ENCODE data around the gene RAPH1.
"Not testable (repeated sequence)": the region's sequence is repeated elsewhere in the genome, so short reads cannot be mapped to it uniquely, and the experiment has no call there.

Gene RAPH1

GRCh38 chr2:203418271-203418670, 116.8 kb downstream of the RAPH1 start:
- DNase-seq, result no peak

DNA sequence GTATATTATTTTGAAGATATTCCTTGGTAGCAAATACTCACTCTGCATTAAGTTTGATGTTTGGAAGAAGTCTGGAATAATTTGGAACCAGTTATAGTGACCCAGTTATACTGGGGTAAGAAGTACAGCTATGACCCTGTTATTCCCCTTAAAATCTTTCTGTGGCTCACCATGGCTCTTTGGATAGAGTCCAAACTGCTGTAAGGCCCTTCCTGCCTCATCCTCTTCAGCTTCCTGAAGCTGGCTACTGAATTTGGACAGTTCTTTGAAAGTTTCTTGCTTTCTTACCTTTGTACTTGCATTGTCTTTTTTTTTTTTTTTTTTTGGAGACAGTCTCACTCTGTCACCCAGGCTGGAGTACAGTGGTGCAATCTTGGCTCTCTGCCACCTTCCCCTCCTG, 121.3 kb downstream of the RAPH1 start:
- DNase-seq, result no peak

DNA sequence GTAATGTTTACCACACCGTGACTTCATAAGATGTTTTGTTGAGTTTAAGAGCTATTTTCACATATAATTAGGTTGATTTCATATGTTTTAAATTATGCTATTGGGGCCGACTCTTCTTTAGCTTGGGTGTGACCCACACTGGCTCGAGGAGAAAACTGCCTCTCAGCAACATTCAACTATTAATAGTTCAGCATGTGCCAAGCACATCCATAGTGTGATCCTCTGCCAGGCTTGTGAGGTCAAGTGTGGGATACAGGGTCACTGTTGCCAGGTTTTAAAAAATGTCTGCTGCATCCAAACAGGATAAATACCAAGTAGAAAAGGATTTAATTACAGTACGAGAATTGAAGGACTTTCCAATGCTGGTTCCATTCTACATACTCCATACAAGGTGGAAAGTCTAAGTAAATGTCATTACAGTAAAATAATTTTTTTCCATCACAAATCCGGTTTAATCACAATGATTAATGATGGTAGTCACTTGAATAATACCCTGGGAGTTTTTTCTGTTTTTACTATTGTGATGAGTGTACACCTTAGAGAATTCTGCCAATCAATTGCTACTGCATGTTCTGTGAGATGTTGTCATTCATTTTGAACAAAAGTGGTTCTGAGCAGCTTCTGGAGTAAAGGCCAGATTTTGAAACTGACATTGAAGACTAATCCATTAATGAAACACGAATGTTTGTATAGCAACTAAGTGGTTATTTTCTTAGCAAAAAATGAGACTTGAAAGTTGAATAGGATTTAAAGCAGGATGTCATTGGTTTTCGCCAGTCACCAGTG, 122.4 kb downstream of the RAPH1 start:
- no peak for DNase-seq

GRCh38 chr2:203407496-203407895, 127.6 kb downstream of the RAPH1 start:
- no peak for DNase-seq

DNA sequence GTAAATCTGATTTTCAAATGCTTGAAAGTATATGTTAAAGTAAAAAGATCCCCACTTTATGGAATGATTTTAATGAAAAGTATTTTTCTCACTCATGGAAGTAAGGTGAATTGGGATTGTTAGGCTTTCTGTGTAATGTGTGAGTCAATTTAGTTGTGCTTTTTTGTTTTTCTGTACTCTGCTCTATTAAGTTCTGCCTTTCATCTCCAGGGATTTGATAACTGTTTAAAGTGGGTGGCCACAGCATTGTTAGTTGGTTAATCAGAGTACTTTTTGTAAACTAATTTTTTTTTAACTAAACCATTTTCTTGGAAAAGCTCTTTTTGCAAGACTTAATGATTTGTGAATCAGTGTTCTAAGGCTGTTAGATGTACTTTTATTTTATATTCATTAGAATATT, 130.1 kb downstream of the RAPH1 start:
- DNase-seq, result no peak

GRCh38 chr2:203400805-203401585, 134.1 kb downstream of the RAPH1 start:
- no peak for DNase-seq

DNA sequence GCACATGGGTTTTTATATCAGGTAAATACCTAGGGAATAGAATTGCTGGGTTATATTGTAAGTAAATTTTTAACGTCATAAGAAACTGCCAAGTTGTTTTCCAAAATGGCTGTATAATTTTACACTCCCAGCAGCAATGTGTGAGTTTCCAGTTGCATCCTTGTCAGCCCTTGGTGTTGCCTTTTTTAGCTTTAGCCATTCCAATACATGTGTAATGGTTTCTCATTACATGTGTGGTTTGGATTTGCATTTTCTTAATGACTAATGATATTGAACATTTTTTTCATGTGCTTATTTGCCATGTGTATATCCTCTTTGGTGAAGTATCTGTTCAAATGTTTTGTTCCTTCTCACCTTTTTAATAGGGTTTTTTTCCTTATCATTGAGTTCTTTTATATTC, 136.1 kb downstream of the RAPH1 start:
- DNase-seq, result no peak

GRCh38 chr2:203396667-203397066, 138.4 kb downstream of the RAPH1 start:
- DNase-seq, result no peak

GRCh38 chr2:203395858-203396257, 139.2 kb downstream of the RAPH1 start:
- DNase-seq, result no peak

DNA sequence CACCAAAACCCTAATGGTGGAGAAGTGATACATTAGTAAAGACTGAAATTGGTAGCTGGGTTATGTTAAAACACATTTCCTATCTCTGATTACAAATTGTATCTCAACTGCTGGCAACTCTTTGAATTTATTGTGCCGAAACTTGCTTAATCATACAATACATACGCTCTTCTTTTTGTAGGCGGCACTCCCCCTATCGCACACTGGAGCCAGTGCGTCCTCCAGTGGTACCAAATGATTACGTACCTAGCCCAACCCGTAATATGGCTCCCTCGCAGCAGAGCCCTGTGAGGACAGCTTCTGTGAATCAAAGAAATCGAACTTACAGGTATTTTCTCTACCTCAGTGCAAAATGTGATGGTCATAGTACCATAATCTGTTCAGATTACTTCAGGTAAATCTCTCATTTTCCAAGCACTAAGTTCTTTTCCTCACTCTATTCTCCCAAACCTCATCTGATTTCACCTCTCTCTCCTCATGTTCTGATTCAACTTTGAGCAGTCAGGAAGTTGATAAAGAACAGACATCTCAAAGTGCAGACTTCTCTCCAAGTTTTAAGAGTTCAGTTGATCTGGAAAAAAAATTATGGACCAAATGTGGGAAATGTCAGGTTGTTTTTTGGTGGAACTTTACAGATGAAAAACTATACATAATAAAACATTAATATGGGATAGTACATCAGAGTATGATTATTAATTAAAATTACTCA, 140.4 kb downstream of the RAPH1 start:
- DNase-seq, result no peak

DNA sequence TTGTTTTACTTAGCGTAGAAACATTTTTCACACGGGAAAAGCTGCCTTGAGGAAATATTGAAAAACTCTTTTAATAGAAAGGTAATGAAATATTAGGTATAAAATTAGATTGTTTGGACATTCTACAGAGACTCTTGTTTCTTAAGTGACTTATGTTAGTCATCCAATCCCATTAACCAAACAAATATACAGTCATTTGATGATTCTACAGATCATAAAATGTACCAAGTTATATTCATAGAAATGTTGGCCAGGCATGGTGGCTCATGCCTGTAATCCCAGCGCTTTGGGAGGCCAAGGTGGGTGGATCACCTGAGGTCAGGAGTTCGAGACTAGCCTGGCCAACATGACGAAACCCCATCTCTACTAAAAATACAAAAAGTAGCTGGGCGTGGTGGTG, 146.9 kb downstream of the RAPH1 start:
- not testable (repeated sequence) for DNase-seq

DNA sequence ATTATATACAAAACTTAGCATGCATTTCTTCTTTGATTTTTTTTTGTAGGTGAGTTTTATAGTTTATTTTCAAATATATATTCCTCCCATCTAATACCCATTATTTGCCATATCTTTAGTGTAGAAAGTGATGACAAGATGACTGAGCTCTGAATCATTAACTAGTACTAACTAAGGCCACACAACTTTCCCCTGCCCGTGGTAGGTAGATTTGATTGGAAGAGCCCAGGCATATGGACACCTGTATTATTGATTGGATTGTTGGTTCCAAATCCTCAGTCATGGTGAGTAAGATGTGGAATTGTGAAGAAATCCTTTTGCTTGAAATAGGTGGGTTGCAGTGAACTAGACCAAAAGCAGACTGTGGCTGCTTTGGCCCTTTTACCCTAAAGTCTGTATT, 152.1 kb downstream of the RAPH1 start:
- DNase-seq, result no peak

DNA sequence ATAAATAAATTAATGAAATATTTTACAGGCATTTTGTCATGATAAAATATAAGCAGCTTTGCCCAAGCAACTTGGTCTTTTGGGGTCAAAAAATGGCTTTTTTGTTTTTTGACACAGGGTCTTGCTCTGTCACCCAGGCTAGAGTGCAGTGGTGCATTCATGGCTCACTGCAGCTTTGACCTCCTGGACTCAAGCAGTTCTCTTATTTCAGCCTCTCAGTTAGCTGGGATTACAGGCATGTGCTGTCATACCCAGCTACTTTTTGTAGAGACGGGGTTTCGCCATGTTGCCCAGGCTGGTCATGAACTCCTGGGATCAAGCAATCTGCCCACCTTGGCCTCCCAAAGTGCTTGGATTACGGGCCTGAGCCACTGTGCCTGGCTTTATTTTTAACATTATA, 155.9 kb downstream of the RAPH1 start:
- no peak for DNase-seq

DNA sequence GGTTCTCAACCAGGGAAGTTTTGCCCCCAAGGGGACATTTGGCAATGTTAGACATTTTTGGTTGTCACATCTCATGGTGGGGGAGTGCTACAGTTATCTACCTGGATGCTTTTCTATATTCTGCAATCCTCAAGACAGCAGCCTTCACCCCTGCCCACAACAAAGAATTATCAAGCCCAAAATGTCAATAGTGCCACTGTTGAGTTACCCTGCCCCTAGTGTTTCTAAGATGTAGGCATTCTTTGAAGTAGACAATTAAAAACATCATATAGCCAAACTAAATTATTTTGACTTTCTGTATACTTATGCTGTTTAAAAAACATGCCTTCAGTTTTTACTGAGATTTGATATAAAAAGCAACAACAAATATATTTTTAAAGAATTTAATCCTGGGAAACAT, 158.9 kb downstream of the RAPH1 start:
- no peak for DNase-seq

GRCh38 chr2:203372706-203373105, 162.4 kb downstream of the RAPH1 start:
- DNase-seq, result not testable (repeated sequence)

DNA sequence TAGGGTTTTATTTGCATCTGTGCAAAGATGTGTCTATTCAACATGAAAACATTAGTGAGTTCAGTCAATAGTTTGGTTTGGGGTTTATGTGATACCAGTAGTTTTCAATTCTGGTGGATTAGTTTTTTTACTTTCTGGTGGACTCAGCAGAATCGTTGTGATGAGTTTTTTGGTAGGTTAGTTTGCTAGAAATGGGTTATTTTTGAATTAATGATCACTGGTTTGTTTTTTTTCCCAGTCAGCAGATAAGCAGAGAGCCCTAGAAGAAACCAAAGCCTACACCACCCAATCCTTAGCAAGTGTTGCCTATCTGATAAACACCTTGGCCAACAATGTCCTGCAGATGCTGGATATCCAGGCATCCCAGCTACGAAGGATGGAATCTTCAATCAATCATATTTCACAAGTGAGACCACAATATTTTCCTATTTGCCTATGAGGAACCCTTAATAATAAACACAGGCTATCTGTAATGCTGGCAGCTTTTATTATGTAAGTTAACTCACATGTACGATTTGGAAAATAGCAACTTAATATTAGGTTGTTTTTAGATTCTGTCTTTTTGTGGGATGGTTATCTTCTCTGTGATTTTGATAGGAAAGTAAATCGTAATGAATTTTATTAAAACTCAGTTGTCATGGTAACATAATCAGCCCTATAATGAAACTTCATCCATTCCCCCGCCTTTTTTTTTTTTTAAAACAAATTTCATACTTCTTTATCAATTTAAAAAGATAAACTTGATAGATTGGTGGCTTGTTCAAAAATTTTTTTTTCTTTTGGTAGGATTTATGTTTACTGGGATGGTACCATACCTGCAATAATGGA, 168.2 kb downstream of the RAPH1 start:
- DNase-seq, result no peak

- no peak for DNase-seq
Observed at GRCh38 chr2:203361922-203362321, 173.2 kb downstream of the RAPH1 start.

GRCh38 chr2:203361495-203361894, 173.6 kb downstream of the RAPH1 start:
- no peak for DNase-seq

- no peak for DNase-seq
Observed at GRCh38 chr2:203360833-203361430, 174.2 kb downstream of the RAPH1 start.

DNA sequence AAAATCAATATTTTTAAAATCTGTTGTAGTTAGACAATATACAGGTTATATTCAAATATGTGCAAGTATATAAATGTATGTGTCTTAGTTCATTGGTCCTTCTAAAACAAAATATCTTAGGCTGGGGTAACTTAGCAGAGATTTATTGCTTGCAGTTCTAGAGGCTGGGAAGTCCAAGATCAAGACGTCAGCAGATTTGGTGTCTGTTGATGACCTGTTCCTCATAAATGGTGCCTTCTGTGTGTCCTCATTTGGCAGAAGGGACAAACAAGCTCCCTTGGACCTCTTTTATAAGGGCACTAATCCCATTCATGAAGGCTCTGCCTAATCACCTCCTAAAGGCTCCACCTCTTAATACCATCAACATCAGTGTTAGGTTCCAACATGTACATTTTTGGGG, 175.7 kb downstream of the RAPH1 start:
- no peak for DNase-seq

GRCh38 chr2:203354966-203355365, 180.1 kb downstream of the RAPH1 start:
- no peak for DNase-seq

DNA sequence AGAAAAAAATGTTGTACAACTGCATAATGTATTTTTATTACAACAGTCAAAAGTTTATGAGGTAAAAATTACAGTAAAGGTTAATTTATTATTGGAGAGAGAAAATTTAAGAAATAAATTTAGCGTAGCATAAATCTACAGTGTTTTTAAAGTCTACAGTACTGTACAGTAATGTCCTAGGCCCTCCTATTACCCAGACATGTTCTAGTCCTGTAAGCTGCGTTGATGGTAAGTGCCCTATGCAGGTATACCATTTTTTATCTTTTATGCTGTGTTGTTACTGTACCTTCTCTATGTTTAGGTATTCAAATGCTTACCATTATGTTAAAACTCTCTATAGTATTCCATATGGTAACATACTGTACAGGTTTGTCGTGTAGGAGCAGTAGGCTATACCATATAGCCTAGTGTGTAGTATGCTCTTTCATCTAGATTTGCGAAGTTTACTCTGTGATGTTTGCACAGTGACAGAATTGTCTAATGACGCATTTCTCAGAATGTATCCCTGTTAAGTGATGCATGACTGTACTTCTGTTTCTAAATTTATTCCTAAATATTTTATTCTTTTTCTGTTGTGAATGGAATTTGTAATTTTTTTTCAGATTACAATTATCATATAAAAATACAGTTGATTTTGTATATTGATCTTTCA, 182.4 kb downstream of the RAPH1 start:
- DNase-seq, result no peak

All from NCI-H748 treated with DMSO at 0.1 percent for 48 hours (cell line).